CD4-positive, alpha-beta T cell treated with Interleukin-21 for 1 hour (primary cell): ENCODE measurements around the gene ERC2.

Source experiments
- DNase-seq: peaks from one replicate; pipeline ENCODE4 v3.0.0-alpha.2; 2020

ERC2 gene

GRCh38 chr3:55626279-55626665, 842.0 kb downstream of the ERC2 start:
- DNase-seq = no peak

GRCh38 chr3:55624238-55624637, 844.0 kb downstream of the ERC2 start:
- peak; percentile 25 for DNase-seq

GRCh38 chr3:55623786-55624185, 844.5 kb downstream of the ERC2 start:
- no peak for DNase-seq

- no peak for DNase-seq
Measured at GRCh38 chr3:55622733-55623132, 845.5 kb downstream of the ERC2 start.

- DNase-seq = no peak
Measured at GRCh38 chr3:55622116-55622515, 846.2 kb downstream of the ERC2 start.

GRCh38 chr3:55621648-55622047, 846.6 kb downstream of the ERC2 start:
- no peak for DNase-seq

GRCh38 chr3:55621026-55621422, 847.2 kb downstream of the ERC2 start:
- no peak for DNase-seq

- DNase-seq = no peak
Measured at GRCh38 chr3:55620351-55621025, 847.8 kb downstream of the ERC2 start.

GRCh38 chr3:55619046-55619808, 849.0 kb downstream of the ERC2 start:
- DNase-seq = no peak

- no peak for DNase-seq
Measured at GRCh38 chr3:55617385-55617784, 850.9 kb downstream of the ERC2 start.

- no peak for DNase-seq
Measured at GRCh38 chr3:55616803-55617202, 851.5 kb downstream of the ERC2 start.

- no peak for DNase-seq
Measured at GRCh38 chr3:55615694-55616295, 852.5 kb downstream of the ERC2 start.

- DNase-seq = no peak
Measured at GRCh38 chr3:55615039-55615693, 853.1 kb downstream of the ERC2 start.

- DNase-seq = no peak
Measured at GRCh38 chr3:55611121-55611520, 857.1 kb downstream of the ERC2 start.

- no peak for DNase-seq
Measured at GRCh38 chr3:55609230-55609827, 858.9 kb downstream of the ERC2 start.

GRCh38 chr3:55608301-55608937, 859.8 kb downstream of the ERC2 start:
- no peak for DNase-seq

GRCh38 chr3:55607844-55608243, 860.4 kb downstream of the ERC2 start:
- no peak for DNase-seq

GRCh38 chr3:55607175-55607574, 861.1 kb downstream of the ERC2 start:
- DNase-seq = no peak

- DNase-seq = no peak
Measured at GRCh38 chr3:55605443-55606236, 862.6 kb downstream of the ERC2 start.

GRCh38 chr3:55604846-55605245, 863.4 kb downstream of the ERC2 start:
- DNase-seq = no peak

- DNase-seq = no peak
Measured at GRCh38 chr3:55604402-55604801, 863.9 kb downstream of the ERC2 start.
